BE2C (cell line): ENCODE measurements around the gene MAGI2.
"Not testable (repeated sequence)": the region's sequence is repeated elsewhere in the genome, so short reads cannot be mapped to it uniquely, and the experiment has no call there.

ENCODE experiments used
- DNase-seq: peaks from one replicate; pipeline ENCODE4 v3.0.0-alpha.2; 2020
- H3K27me3 ChIP-seq: fragments of 250-450 bp; sonication (Bioruptor Pico); 2 replicates; pipeline ENCODE4 v1.5.1; 2020; ENCODE audit warnings: mild to moderate bottlenecking
- H3K36me3 ChIP-seq: fragments of 250-450 bp; sonication (Bioruptor Pico); 2 replicates; pipeline ENCODE4 v1.5.1; 2020; ENCODE audit warnings: mild to moderate bottlenecking
- H3K4me1 ChIP-seq: fragments of 250-450 bp; sonication (Bioruptor Pico); 2 replicates; pipeline ENCODE4 v1.5.1; 2020
- H3K4me3 ChIP-seq: 2 replicates; pipeline ENCODE4 v1.5.1; 2011; ENCODE audit warnings: low read depth, low read length
- H3K9me3 ChIP-seq: fragments of 250-450 bp; sonication (Bioruptor Pico); 2 replicates; pipeline ENCODE4 v1.5.1; 2020
- TF ChIP-seq, protein P1 (sequence below): IDR thresholded peaks from 2 replicates; pipeline ENCODE4 v1.5.1; 2012; ENCODE audit warnings: mild to moderate bottlenecking, low read depth, low read length

MAGI2 gene

DNA sequence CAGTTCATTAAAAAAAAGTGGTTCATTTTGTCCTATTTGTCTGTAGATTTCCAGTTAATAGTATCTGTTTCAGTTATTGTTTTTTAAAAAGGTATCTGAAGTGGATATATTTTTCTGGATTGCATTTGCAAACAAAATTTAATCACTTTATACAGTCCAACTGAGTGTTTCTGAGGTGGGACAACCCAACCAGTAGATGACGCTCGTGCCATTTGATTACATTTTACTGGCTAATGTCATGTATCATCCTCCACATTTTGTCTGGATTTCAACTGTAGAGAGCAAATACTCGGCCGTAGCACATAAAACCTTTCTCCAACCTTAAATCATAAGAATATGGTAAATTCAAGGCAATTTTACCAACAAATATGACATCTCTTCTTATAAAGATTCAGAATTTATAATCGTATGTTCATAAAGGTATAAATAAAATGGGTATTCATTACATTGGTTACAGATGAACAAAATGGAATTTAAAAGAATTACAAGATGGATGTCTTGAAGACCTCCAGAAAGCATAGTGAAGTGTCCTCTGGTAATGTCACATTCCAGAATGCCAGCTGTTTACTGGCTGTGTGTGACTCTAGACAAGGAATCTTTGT, 865.9 kb downstream of the MAGI2 start:
- Histone ChIP-seq H3K9me3 (no peaks in the 10 kb centered on the region), H3K4me1 (no peaks in the 10 kb centered on the region; the same call in 1 of the 2 replicates), H3K4me3 (no peak overlapping the region), H3K27me3 (peaks cover 5% of the 10 kb centered on the region), H3K36me3 (no peaks in the 10 kb centered on the region)
- TF ChIP-seq, protein P1, sequence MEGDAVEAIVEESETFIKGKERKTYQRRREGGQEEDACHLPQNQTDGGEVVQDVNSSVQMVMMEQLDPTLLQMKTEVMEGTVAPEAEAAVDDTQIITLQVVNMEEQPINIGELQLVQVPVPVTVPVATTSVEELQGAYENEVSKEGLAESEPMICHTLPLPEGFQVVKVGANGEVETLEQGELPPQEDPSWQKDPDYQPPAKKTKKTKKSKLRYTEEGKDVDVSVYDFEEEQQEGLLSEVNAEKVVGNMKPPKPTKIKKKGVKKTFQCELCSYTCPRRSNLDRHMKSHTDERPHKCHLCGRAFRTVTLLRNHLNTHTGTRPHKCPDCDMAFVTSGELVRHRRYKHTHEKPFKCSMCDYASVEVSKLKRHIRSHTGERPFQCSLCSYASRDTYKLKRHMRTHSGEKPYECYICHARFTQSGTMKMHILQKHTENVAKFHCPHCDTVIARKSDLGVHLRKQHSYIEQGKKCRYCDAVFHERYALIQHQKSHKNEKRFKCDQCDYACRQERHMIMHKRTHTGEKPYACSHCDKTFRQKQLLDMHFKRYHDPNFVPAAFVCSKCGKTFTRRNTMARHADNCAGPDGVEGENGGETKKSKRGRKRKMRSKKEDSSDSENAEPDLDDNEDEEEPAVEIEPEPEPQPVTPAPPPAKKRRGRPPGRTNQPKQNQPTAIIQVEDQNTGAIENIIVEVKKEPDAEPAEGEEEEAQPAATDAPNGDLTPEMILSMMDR: peak; percentile 79
- DNase-seq: peak; percentile 53

GRCh38 chr7:78585980-78586379, 867.5 kb downstream of the MAGI2 start:
- DNase-seq: no peak
- Histone ChIP-seq H3K4me3 (no peak overlapping the region), H3K9me3 (no peaks in the 10 kb centered on the region), H3K36me3 (no peaks in the 10 kb centered on the region), H3K4me1 (no peaks in the 10 kb centered on the region; the same call in 1 of the 2 replicates), H3K27me3 (peaks cover under 1% of the 10 kb centered on the region)
- TF ChIP-seq, protein P1: no peak

- Histone ChIP-seq H3K4me1 (no peaks in the 10 kb centered on the region), H3K27me3 (no peaks in the 10 kb centered on the region), H3K4me3 (no peak overlapping the region), H3K36me3 (no peaks in the 10 kb centered on the region), H3K9me3 (no peaks in the 10 kb centered on the region)
- TF ChIP-seq, protein P1: no peak
- no peak for DNase-seq
These were observed 874.8 kb downstream of the MAGI2 start for GRCh38 chr7:78578686-78579085.

- H3K36me3 ChIP-seq, H3K27me3 ChIP-seq, H3K9me3 ChIP-seq, DNase-seq, H3K4me3 ChIP-seq, H3K4me1 ChIP-seq: not testable (repeated sequence)
These were observed 876.1 kb downstream of the MAGI2 start for GRCh38 chr7:78577174-78577952.

GRCh38 chr7:78576236-78576635, 877.2 kb downstream of the MAGI2 start:
- TF ChIP-seq, protein P1: no peak
- no peaks in the 10 kb centered on the region for H3K4me1 ChIP-seq
- no peak for DNase-seq
- H3K4me3 ChIP-seq: no peak overlapping the region
- no peaks in the 10 kb centered on the region for H3K27me3 ChIP-seq
- no peaks in the 10 kb centered on the region for H3K36me3 ChIP-seq
- H3K9me3 ChIP-seq: no peaks in the 10 kb centered on the region

- Histone ChIP-seq H3K27me3 (peaks cover 4% of the 10 kb centered on the region; the same call in 1 of the 2 replicates), H3K36me3 (no peaks in the 10 kb centered on the region), H3K9me3 (no peaks in the 10 kb centered on the region), H3K4me1 (no peaks in the 10 kb centered on the region), H3K4me3 (no peak overlapping the region)
- TF ChIP-seq, protein P1: no peak
- DNase-seq: no peak
These were observed 882.2 kb downstream of the MAGI2 start for GRCh38 chr7:78571292-78571691.
